Dermis lymphatic vessel endothelial cell (primary cell): ENCODE measurements around the gene ZSCAN32. TPM values are rescaled to one million over a fixed set of nuclear protein-coding genes. Genes with fewer than 3 reads are reported as not detected.

Source experiments
- total RNA-seq: library from RNA; depleted of rRNA; stranded (reverse); fragments of >200 nt; gene quantifications from 2 replicates; pipeline ENCODE4 v1.2.1, GENCODE V29; 2014

ZSCAN32 gene
- total RNA-seq = 10.1 and 12.2 TPM in 2 replicates

GRCh38 chr16:3400779-3401688 lies at the start of gene ZSCAN32, which contains the start of gene ZNF174:
ZSCAN32 (minus strand) TSS chr16:3401004; CDS start chr16:3397557, 3,447 bp downstream.
ZNF174 (plus strand) TSS chr16:3401215; CDS start chr16:3402005, 790 bp downstream.

GRCh38 chr16:3443108-3444031 lies 42.6 kb upstream of the ZSCAN32 start, which contains the start of the genes NAA60 and ZNF597:
NAA60 (plus strand) TSS chr16:3443680; CDS start chr16:3476228, 32,548 bp downstream.
ZNF597 (minus strand) TSS chr16:3443504; CDS start chr16:3443153, 351 bp downstream.

GRCh38 chr16:3355589-3355988 lies 45.2 kb downstream of the ZSCAN32 start, which contains the start of gene OR2C1:
OR2C1 (plus strand) TSS chr16:3355889; CDS start chr16:3355941, 52 bp downstream.

Other genes with a start within 250 kb of the ZSCAN32 start
- not detected in 2 replicates for gene OR1F1, start 212.8 kb downstream of the ZSCAN32 start, total RNA-seq
- 9.2 and 10.8 TPM in 2 replicates for gene ZNF200, start 165.8 kb downstream of the ZSCAN32 start, total RNA-seq
- not detected in 2 replicates for gene MEFV, start 144.4 kb downstream of the ZSCAN32 start, total RNA-seq
- 49.3 and 52.3 TPM in 2 replicates for gene ZNF263, start 117.5 kb downstream of the ZSCAN32 start, total RNA-seq
- gene TIGD7, start 95.6 kb downstream of the ZSCAN32 start, total RNA-seq = 4.4 TPM in 2 replicates
- gene ZNF75A, start 95.5 kb downstream of the ZSCAN32 start, total RNA-seq = 18.1 and 19.0 TPM in 2 replicates
- 0.09 and 0.11 TPM in 2 replicates for gene OR2C1, start 45.1 kb downstream of the ZSCAN32 start, total RNA-seq
- gene ZNF174, start 211 bp upstream of the ZSCAN32 start, total RNA-seq = 5.1 and 6.2 TPM in 2 replicates
- gene ZNF597, start 42.5 kb upstream of the ZSCAN32 start, total RNA-seq = 2.8 and 2.9 TPM in 2 replicates
- 13.1 and 13.7 TPM in 2 replicates for gene NAA60, start 42.7 kb upstream of the ZSCAN32 start, total RNA-seq
- not detected in 2 replicates for gene C16orf90, start 94.5 kb upstream of the ZSCAN32 start, total RNA-seq
- 8.1 and 12.8 TPM in 2 replicates for gene CLUAP1, start 100.0 kb upstream of the ZSCAN32 start, total RNA-seq
- 4.0 and 13.4 TPM in 2 replicates for gene NLRC3, start 176.4 kb upstream of the ZSCAN32 start, total RNA-seq
- 0.98 and 2.1 TPM in 2 replicates for gene SLX4, start 210.6 kb upstream of the ZSCAN32 start, total RNA-seq